Measurements from ENCODE around the gene TFCP2L1. TPM values are rescaled to one million over a fixed set of nuclear protein-coding genes. Genes with fewer than 3 reads are reported as not detected.

The TFCP2L1 gene
- total RNA-seq, 1 experiment from 2014 or later: 2.4 TPM

DNA sequence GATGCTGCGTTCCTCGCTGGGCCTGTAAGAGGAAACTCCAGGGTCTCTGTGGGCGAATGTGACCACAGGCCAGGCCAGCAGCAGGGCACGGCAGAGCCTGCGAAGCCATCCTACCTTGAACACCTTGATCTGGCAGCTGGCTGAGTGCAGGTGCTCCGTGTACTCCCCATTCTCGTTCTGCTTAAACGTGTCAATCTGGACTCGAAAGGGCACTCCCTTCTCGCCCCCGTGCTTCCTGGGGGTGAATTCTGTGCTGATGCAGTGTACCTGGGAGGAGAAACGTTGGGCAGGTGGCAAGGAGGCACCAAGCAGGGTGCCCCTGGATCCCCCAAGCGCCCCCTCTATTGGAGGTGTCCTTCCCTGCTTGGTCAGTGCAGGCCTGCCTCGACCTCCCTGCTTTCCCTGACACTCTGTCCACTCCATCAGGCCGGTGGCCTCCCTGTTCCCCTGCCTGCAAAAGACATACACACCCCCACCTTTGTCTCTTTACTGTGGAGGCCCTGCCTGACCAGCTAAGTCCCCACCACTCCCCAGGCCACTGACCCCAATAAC is 38.2 kb downstream of the TFCP2L1 start:
- no peak overlapping the region for H3K27ac ChIP-seq (ENCODE audit: low read length)

DNA sequence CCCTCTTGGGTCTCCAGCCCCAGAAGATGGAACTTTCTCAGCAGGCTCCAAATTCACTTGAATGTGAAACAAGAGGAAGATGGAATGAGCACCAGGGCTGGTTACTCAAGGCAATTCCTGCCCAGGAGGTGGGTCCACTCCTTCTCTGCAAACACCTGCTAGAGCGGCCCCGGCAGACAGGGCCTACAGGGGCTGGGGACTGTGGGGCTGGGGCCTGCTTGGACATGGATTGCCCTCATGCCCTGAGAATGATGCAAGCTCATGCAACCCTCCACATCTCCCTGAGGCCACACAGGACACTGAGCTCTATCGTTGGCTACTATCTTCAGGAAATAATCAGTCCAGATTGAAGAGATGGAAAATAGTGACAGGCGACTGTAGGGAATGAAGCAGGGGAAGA is 39.1 kb downstream of the TFCP2L1 start:
- CTCF ChIA-PET: interaction anchor here (0.7 kb wide), 1 partner anchor 35 kb away, joined by 3 read pairs; no protein-coding TSS in a partner anchor
- Histone ChIP-seq H3K79me2 (ENCODE audit: low read length) (no peaks in the 10 kb centered on the region), H2AFZ (ENCODE audit: low read length) (no peak overlapping the region), H3K27me3 (ENCODE audit: low read length) (no peaks in the 10 kb centered on the region), H4K20me1 (ENCODE audit: low read length) (no peaks in the 10 kb centered on the region), H3K9me2 (replicated peaks; ENCODE audit: low read length) (no peaks in the 10 kb centered on the region), H3K9ac (ENCODE audit: low read length) (no peak overlapping the region), H3F3A (ENCODE audit: low read length, unreplicated experiment) (no peaks in the 10 kb centered on the region), H3K36me3 (ENCODE audit: low read depth, low read length) (no peaks in the 10 kb centered on the region), H3K9me3 (ENCODE audit: low read length) (no peaks in the 10 kb centered on the region), H3K27ac (ENCODE audit: low read length) (no peak overlapping the region), H3K4me1 (ENCODE audit: insufficient read depth, low read length) (no peaks in the 10 kb centered on the region), H3K4me3 (ENCODE audit: low read length) (no peak overlapping the region), H3K4me2 (ENCODE audit: low read length) (no peak overlapping the region)
- intact Hi-C loops (cut with micrococcal nuclease): no loop called here
- no TSS peak for BruUV-seq (replicated peaks)
- no peak for DNase-seq
- POLR2A ChIA-PET (ENCODE audit: unreplicated experiment): no interaction called here
- ATAC-seq: no peak
- TF ChIP-seq EZH2phosphoT487 (IDR thresholded peaks at IDR 0.05; ENCODE audit: borderline replicate concordance, low read length) (no peak), EZH2 (IDR thresholded peaks at IDR 0.05; ENCODE audit: low read length, unreplicated experiment) (no peak)
- TF ChIP-seq, protein P1, sequence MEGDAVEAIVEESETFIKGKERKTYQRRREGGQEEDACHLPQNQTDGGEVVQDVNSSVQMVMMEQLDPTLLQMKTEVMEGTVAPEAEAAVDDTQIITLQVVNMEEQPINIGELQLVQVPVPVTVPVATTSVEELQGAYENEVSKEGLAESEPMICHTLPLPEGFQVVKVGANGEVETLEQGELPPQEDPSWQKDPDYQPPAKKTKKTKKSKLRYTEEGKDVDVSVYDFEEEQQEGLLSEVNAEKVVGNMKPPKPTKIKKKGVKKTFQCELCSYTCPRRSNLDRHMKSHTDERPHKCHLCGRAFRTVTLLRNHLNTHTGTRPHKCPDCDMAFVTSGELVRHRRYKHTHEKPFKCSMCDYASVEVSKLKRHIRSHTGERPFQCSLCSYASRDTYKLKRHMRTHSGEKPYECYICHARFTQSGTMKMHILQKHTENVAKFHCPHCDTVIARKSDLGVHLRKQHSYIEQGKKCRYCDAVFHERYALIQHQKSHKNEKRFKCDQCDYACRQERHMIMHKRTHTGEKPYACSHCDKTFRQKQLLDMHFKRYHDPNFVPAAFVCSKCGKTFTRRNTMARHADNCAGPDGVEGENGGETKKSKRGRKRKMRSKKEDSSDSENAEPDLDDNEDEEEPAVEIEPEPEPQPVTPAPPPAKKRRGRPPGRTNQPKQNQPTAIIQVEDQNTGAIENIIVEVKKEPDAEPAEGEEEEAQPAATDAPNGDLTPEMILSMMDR (conservative IDR thresholded peaks at IDR 0.05; ENCODE audit: low read depth, low read length): no peak

More for the DNA sequence above, 38.2 kb downstream of the TFCP2L1 start:
- no TSS peak for BruUV-seq (replicated peaks)
- Histone ChIP-seq H3K36me3 (ENCODE audit: low read depth, low read length) (no peaks in the 10 kb centered on the region), H3K79me2 (ENCODE audit: low read length) (no peaks in the 10 kb centered on the region), H3F3A (ENCODE audit: low read length, unreplicated experiment) (no peaks in the 10 kb centered on the region), H3K4me3 (ENCODE audit: low read length) (no peak overlapping the region), H3K27me3 (ENCODE audit: low read length) (no peaks in the 10 kb centered on the region), H3K4me2 (ENCODE audit: low read length) (no peak overlapping the region), H3K9me3 (ENCODE audit: low read length) (no peaks in the 10 kb centered on the region), H3K4me1 (ENCODE audit: insufficient read depth, low read length) (no peaks in the 10 kb centered on the region), H3K9me2 (replicated peaks; ENCODE audit: low read length) (no peaks in the 10 kb centered on the region), H3K9ac (ENCODE audit: low read length) (no peak overlapping the region), H2AFZ (ENCODE audit: low read length) (no peak overlapping the region), H4K20me1 (ENCODE audit: low read length) (no peaks in the 10 kb centered on the region)
- ATAC-seq (no peak), DNase-seq (no peak)
- intact Hi-C loops (cut with micrococcal nuclease): no loop called here
- ChIA-PET POLR2A (ENCODE audit: unreplicated experiment) (no interaction called here), CTCF (no interaction called here)
- TF ChIP-seq, protein P1 (conservative IDR thresholded peaks at IDR 0.05; ENCODE audit: low read depth, low read length): no peak
- TF ChIP-seq EZH2 (IDR thresholded peaks at IDR 0.05; ENCODE audit: low read length, unreplicated experiment): no peak
- TF ChIP-seq EZH2phosphoT487 (IDR thresholded peaks at IDR 0.05; ENCODE audit: borderline replicate concordance, low read length): no peak

DNA sequence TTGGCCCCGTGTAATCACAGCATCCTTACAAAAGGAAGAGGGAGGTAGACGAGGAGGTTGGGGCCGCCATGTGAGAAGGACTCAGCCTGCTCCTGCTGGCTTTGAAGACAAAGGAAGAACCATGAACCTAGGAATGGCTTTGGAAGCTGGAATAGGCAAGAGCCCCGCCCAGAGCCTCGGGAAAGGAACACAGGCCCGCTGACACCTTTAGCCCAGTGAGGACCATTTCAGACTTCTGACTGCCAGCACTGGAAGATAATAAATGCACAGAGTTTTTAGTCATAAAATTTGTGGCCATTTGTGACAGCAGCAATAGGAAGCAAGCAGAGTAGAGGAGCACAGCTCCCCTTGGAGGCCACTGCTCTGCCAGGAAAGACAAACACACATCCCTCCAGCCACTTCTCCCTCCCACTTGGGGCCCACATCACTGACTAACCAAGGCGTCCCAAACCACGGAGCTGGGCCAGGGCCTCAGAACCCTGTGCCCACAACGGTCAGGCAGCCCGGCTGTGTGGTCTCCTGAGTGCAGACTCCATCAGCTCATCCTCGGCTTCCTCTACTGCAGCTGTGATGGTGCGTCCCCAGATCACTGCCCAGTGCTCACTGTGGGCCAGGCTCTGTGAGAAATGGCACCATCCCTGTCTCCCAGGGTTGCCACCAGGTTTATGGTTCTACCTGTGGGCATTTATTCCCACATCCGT is 39.7 kb downstream of the TFCP2L1 start:
- H3K36me3 ChIP-seq (ENCODE audit: low read depth, low read length): no peaks in the 10 kb centered on the region
- H3K4me2 ChIP-seq (ENCODE audit: low read length): no peak overlapping the region
- no peak overlapping the region for H3K4me3 ChIP-seq (ENCODE audit: low read length)
- H3K9me2 ChIP-seq (replicated peaks; ENCODE audit: low read length): no peaks in the 10 kb centered on the region
- POLR2A ChIA-PET (ENCODE audit: unreplicated experiment): no interaction called here
- no peak overlapping the region for H2AFZ ChIP-seq (ENCODE audit: low read length)
- H4K20me1 ChIP-seq (ENCODE audit: low read length): no peaks in the 10 kb centered on the region
- no peak for DNase-seq
- H3K4me1 ChIP-seq (ENCODE audit: insufficient read depth, low read length): no peaks in the 10 kb centered on the region
- no peaks in the 10 kb centered on the region for H3K27me3 ChIP-seq (ENCODE audit: low read length)
- H3K79me2 ChIP-seq (ENCODE audit: low read length): no peaks in the 10 kb centered on the region
- no peak overlapping the region for H3K9ac ChIP-seq (ENCODE audit: low read length)
- TF ChIP-seq EZH2 (IDR thresholded peaks at IDR 0.05; ENCODE audit: low read length, unreplicated experiment): no peak
- TF ChIP-seq EZH2phosphoT487 (IDR thresholded peaks at IDR 0.05; ENCODE audit: borderline replicate concordance, low read length): no peak
- TF ChIP-seq, protein P1 (conservative IDR thresholded peaks at IDR 0.05; ENCODE audit: low read depth, low read length): no peak
- no peak for ATAC-seq
- intact Hi-C loops (cut with micrococcal nuclease): no loop called here
- no peak overlapping the region for H3K27ac ChIP-seq (ENCODE audit: low read length)
- H3F3A ChIP-seq (ENCODE audit: low read length, unreplicated experiment): no peaks in the 10 kb centered on the region
- no peaks in the 10 kb centered on the region for H3K9me3 ChIP-seq (ENCODE audit: low read length)
- no TSS peak for BruUV-seq (replicated peaks)
- CTCF ChIA-PET: no interaction called here
